Activated CD4-positive, CD25-positive, alpha-beta regulatory T cell treated with anti-CD3 and anti-CD28 coated beads, Interleukin-2, amount 50 U/mL, for 24 hours (primary cell): Measurements from ENCODE around the gene IFNLR1.
A peak's percentile ranks its signal among the peaks of the same experiment; 100 is the strongest.

Experiments used
- ATAC-seq, 2 donors: fragments of 150-1000 bp; cut with Tn5 transposase; one replicate each; pipeline ENCODE4 v1.10.0; 2021; ENCODE audit warnings: mild to moderate bottlenecking in 1 of 2, moderate library complexity in 1 of 2

The IFNLR1 gene

GRCh38 chr1:24205345-24206082 is 18.4 kb upstream of the IFNLR1 start:
- no peak for ATAC-seq

GRCh38 chr1:24204116-24204515 is 17.0 kb upstream of the IFNLR1 start:
- ATAC-seq = no peak

- ATAC-seq = peak; percentile 32 to 36
These were observed 16.3 kb upstream of the IFNLR1 start for GRCh38 chr1:24203404-24203803.

- ATAC-seq = no peak
These were observed 15.9 kb upstream of the IFNLR1 start for GRCh38 chr1:24202987-24203386.

GRCh38 chr1:24202556-24202955 is 15.5 kb upstream of the IFNLR1 start:
- no peak for ATAC-seq

- ATAC-seq = no peak
These were observed 14.9 kb upstream of the IFNLR1 start for GRCh38 chr1:24201941-24202440.

GRCh38 chr1:24199291-24199900 is 12.3 kb upstream of the IFNLR1 start:
- ATAC-seq = peak; percentile 61 to 63

- ATAC-seq = no peak
These were observed 11.7 kb upstream of the IFNLR1 start for GRCh38 chr1:24198766-24199165.

GRCh38 chr1:24195874-24196273 is 8.8 kb upstream of the IFNLR1 start:
- ATAC-seq = no peak

GRCh38 chr1:24195136-24195535 is 8.0 kb upstream of the IFNLR1 start:
- ATAC-seq = peak; percentile 42 to 45

GRCh38 chr1:24193046-24193445 is 6.0 kb upstream of the IFNLR1 start:
- no peak for ATAC-seq

- peak; percentile 84 to 87 for ATAC-seq
These were observed 4.8 kb upstream of the IFNLR1 start for GRCh38 chr1:24191860-24192259.

- no peak for ATAC-seq
These were observed 3.9 kb upstream of the IFNLR1 start for GRCh38 chr1:24190983-24191461.

GRCh38 chr1:24189528-24189927 is 2.4 kb upstream of the IFNLR1 start:
- ATAC-seq = no peak

- ATAC-seq = no peak
These were observed 437 bp downstream of the IFNLR1 start for GRCh38 chr1:24186711-24186992.

- no peak for ATAC-seq
These were observed 918 bp downstream of the IFNLR1 start for GRCh38 chr1:24186031-24186710.

GRCh38 chr1:24185076-24185475 is 2.0 kb downstream of the IFNLR1 start:
- ATAC-seq = no peak

- no peak for ATAC-seq
These were observed 5.0 kb downstream of the IFNLR1 start for GRCh38 chr1:24182061-24182460.

GRCh38 chr1:24181619-24182018 is 5.5 kb downstream of the IFNLR1 start:
- no peak for ATAC-seq

GRCh38 chr1:24180676-24181075 is 6.4 kb downstream of the IFNLR1 start:
- ATAC-seq = no peak

- ATAC-seq = no peak
These were observed 7.7 kb downstream of the IFNLR1 start for GRCh38 chr1:24179251-24179840.

GRCh38 chr1:24178407-24178806 is 8.7 kb downstream of the IFNLR1 start:
- no peak for ATAC-seq

GRCh38 chr1:24177161-24177560 is 9.9 kb downstream of the IFNLR1 start:
- no peak for ATAC-seq
